Transverse colon (tissue), 4 donors: Measurements from ENCODE around the gene RNF187. TPM values are rescaled to one million over a fixed set of nuclear protein-coding genes. Genes with fewer than 3 reads are reported as not detected.

Source experiments
- DNase-seq: peaks from one replicate; pipeline ENCODE4 v3.0.0-alpha.2; 2019
- H3K27ac ChIP-seq, 4 donors: fragments of 200-600 bp; sonication (generic); 2 replicates each; pipeline ENCODE4 v1.5.1; 2016 to 2018; ENCODE audit warnings: inconsistent platforms in 4 of 4
- H3K27me3 ChIP-seq: fragments of 200-600 bp; sonication (generic); 2 replicates; pipeline ENCODE4 v1.5.1; 2017; ENCODE audit warnings: inconsistent platforms
- H3K36me3 ChIP-seq, 4 donors: fragments of 200-600 bp; sonication (generic); 2 replicates each; pipeline ENCODE4 v1.5.1; 2017 to 2019; ENCODE audit warnings: inconsistent platforms in 4 of 4
- H3K4me1 ChIP-seq, 4 donors: fragments of 200-600 bp; sonication (generic); 2 replicates each; pipeline ENCODE4 v1.5.1; 2017 to 2020; ENCODE audit warnings: inconsistent platforms in 4 of 4
- H3K4me3 ChIP-seq, 4 donors: fragments of 200-600 bp; sonication (generic); 1 replicate in 1 of 4; 2 replicates in 3 of 4; pipeline versions ENCODE4 v1.5.1 to v1.6.1; 2017 to 2019; ENCODE audit warnings: inconsistent platforms in 4 of 4
- H3K9me3 ChIP-seq, 2 donors: fragments of 200-600 bp; sonication (generic); 2 replicates each; pipeline ENCODE4 v1.5.1; 2017 to 2019; ENCODE audit warnings: inconsistent platforms in 2 of 2
- EP300 ChIP-seq: sonication (generic); formaldehyde crosslinking; IDR thresholded peaks from one replicate; pipeline ENCODE4 v1.6.1; 2017; ENCODE audit warnings: antibody characterized with exemption, low read depth
- POLR2A ChIP-seq: fragments of 450-650 bp; IDR thresholded peaks from one replicate; pipeline ENCODE4 v1.6.1; 2016; ENCODE audit warnings: antibody characterized with exemption, mild to moderate bottlenecking, moderate library complexity
- POLR2AphosphoS5 ChIP-seq, 3 donors: sonication (generic); formaldehyde crosslinking; IDR thresholded peaks; one replicate each; pipeline ENCODE4 v1.6.1; 2016; ENCODE audit warnings: antibody characterized with exemption in 3 of 3
- WGBS, 2 donors: methylation state at CpG; one replicate each; pipeline ENCODE4 v1.1.5; 2018; ENCODE audit warnings: low coverage in 1 of 2; 5-methylcytosine and 5-hydroxymethylcytosine counted together
- in situ Hi-C, 4 donors: fragments of 200-750 bp; cut with MboI; loops; one replicate each; pipeline versions ENCODE4 v1.15.0 to v1.15.1; 2017; ENCODE audit warnings: low sequenced_read_pairs in 3 of 4, low pct_ligation_motif_present in 1 of 4, low pct_unique_long_range_greater_than_20kb in 1 of 4
- intact Hi-C: fragments of 100-400 bp; cut with DNase I; formaldehyde crosslinking; loops from one replicate; pipeline ENCODE4 v1.15.1; 2023; ENCODE audit warnings: low total_unique reads
- total RNA-seq, 4 donors: library from RNA; depleted of rRNA; stranded (reverse); fragments of >200 nt; gene quantifications; one replicate each; pipeline ENCODE4 v1.1.0, GENCODE V29; 2016
- TF ChIP-seq, protein P1 (sequence below), 5 experiments: fragments of 200-600 bp in 3 of 5; fragments of 450-650 bp in 2 of 5; sonication (generic) in 3 of 5; IDR thresholded peaks; 1 replicate in 2 of 5; 2 replicates in 3 of 5; pipeline ENCODE4 v1.5.1; 2016 to 2017; ENCODE audit warnings: antibody characterized with exemption in 5 of 5, inconsistent platforms in 3 of 5, mild to moderate bottlenecking in 2 of 5, moderate library complexity in 1 of 5

RNF187 gene
- total RNA-seq, 4 donors from 2014 or later: 13.8 to 110 (median 27.1) TPM

DNA sequence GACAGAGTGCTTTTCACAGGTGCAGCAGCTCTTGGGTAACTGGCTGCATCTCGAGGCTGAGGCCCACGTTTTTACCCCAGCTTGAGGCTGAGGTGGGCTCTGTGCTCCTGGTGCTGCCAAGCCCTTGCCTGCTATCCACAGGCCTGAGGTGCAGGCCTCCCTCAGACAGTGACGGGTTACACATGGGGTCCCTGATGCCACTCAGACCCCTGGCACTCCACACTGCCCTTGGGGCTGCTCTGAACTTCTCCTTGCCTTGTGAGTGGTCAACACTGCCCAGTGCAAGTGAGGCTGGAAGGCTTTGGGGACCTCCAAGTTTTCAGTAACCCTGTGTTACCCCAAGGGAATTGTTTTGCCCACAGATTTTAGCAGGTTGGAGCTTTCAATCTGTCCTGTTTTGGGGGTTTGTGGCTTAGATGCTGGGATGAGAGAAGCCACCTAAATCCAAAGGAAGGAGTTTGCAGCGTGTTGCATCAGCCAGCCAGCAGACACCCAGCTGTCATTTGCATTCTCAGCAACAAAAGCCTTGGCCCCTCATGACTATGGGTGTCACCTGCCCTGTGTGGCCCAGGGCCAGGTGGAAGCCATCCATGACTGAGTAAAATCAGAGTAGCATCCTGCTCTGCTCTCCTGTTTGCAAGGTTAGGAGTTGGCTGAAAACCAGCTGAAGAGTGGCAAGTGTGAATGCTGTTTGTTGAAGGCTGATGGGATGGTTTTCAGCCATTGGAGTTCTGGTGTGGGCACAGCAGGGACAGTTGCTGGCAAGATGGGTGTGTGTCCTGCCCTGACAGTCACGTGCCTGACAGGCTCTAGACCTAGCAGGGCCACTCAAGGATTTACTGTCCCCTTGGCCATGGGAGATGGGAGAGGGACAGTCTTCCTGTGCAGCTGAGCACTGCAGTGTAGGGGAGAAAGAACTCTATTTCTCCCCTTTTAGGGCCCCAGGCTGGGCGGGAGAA is 3.2 kb downstream of the RNF187 start:
- WGBS, 2 donors: 91% methylated on average over 6 of the region's 6 CpGs; no CpG with 5 or more reads in 1 of the 2 donors
- Histone ChIP-seq H3K4me3 (no peak overlapping the region), H3K9me3 (no peaks in the 10 kb centered on the region), H3K4me1 (peaks cover 7 to 32% (median 19%) of the 10 kb centered on the region in 4 donors), H3K36me3 (peaks cover 0 to 27% (median 7%) of the 10 kb centered on the region in 4 donors), H3K27me3 (no peaks in the 10 kb centered on the region), H3K27ac (no peak overlapping the region)
- in situ Hi-C loops: no loop called here
- intact Hi-C loops: no loop called here
- DNase-seq: no peak
- TF ChIP-seq POLR2A (no peak), POLR2AphosphoS5 (IDR thresholded peaks at IDR 0.05) (no peak), EP300 (no peak)
- TF ChIP-seq, protein P1, sequence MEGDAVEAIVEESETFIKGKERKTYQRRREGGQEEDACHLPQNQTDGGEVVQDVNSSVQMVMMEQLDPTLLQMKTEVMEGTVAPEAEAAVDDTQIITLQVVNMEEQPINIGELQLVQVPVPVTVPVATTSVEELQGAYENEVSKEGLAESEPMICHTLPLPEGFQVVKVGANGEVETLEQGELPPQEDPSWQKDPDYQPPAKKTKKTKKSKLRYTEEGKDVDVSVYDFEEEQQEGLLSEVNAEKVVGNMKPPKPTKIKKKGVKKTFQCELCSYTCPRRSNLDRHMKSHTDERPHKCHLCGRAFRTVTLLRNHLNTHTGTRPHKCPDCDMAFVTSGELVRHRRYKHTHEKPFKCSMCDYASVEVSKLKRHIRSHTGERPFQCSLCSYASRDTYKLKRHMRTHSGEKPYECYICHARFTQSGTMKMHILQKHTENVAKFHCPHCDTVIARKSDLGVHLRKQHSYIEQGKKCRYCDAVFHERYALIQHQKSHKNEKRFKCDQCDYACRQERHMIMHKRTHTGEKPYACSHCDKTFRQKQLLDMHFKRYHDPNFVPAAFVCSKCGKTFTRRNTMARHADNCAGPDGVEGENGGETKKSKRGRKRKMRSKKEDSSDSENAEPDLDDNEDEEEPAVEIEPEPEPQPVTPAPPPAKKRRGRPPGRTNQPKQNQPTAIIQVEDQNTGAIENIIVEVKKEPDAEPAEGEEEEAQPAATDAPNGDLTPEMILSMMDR (IDR thresholded peaks at IDR 0.05): no peak

DNA sequence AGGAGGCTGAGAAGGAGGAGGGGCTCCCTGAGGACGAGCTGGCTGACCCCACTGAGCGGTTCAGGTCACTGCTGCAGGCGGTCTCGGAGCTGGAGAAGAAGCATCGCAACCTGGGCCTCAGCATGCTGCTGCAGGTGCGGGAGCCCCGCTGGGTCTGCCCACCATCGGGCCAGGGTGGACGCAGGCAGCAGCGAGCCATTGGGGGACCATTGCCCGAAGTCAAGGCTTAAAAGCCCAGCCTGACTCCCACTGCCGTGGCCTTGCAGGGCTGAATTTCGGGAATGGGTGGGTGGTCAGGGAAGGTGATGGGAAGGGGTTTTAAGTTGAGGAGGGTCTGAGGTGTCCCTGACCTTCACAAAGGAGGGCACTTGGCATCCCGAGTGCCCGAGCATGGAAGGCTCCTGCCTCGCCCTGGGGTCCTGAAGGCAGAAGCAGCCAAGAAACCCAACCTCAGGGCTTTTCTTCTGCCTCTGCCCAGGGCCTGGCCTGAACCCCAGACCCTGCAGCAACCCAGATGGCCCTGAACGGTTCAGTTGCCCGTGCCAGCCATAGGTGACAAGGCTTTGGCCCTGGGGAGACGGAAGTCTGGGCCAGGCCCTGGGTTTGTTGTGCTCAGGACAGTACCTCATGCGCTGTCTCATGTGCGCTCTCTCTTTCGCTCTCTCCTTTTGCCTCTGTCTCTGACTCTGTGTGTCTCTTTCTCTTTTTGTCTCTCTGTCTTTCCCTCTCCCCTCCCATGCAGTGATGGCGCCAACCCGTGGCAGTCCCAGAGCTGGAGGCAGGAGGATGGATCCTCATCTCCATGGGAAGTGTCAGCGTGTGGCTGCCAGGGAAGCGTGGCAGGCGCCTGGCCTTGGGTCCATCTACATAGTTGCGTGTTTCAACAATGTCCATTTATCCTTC is 6.2 kb downstream of the RNF187 start:
- no peak for DNase-seq

DNA sequence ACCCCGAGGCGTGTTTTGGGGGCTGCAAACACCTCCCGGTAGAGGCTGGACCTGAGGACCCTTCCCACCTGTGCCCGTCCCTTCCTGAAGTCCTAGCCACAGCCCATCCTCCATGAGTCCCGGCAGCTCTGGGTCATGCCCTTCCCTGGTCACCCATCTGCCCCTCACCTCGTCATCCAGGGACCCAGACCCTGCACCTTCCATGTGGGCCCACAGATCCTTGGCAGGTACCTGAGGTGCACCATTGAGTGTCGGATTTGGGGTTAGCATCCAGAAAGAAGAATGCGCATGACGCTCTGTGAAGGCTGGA is 6.8 kb downstream of the RNF187 start:
- Histone ChIP-seq H3K4me1 (peaks cover 0 to 10% (median 5%) of the 10 kb centered on the region in 4 donors), H3K36me3 (peaks cover 0 to 27% (median 7%) of the 10 kb centered on the region in 4 donors), H3K9me3 (no peaks in the 10 kb centered on the region), H3K4me3 (no peak overlapping the region), H3K27ac (no peak overlapping the region), H3K27me3 (no peaks in the 10 kb centered on the region)
- WGBS, 2 donors: 86% methylated on average over 9 of the region's 9 CpGs; no CpG with 5 or more reads in 1 of the 2 donors
- TF ChIP-seq POLR2AphosphoS5 (IDR thresholded peaks at IDR 0.05) (no peak), EP300 (no peak), POLR2A (no peak)
- TF ChIP-seq, protein P1 (IDR thresholded peaks at IDR 0.05): no peak
- no peak for DNase-seq
- in situ Hi-C loops (no loop called here), intact Hi-C loops (no loop called here)

More for the DNA sequence above, 6.2 kb downstream of the RNF187 start:
- intact Hi-C loops (no loop called here), in situ Hi-C loops (no loop called here)
- H3K27me3 ChIP-seq: no peaks in the 10 kb centered on the region
- TF ChIP-seq POLR2A (no peak), POLR2AphosphoS5 (IDR thresholded peaks at IDR 0.05) (no peak), EP300 (no peak)
- TF ChIP-seq, protein P1 (IDR thresholded peaks at IDR 0.05): no peak
- no peaks in the 10 kb centered on the region for H3K9me3 ChIP-seq
- no peak overlapping the region for H3K4me3 ChIP-seq
- H3K4me1 ChIP-seq: peaks cover 0 to 16% (median 11%) of the 10 kb centered on the region in 4 donors
- H3K27ac ChIP-seq: no peak overlapping the region
- H3K36me3 ChIP-seq: peaks cover 0 to 27% (median 7%) of the 10 kb centered on the region in 4 donors
- WGBS, 2 donors: 60 to 94% methylated on average over 1 to 28 of the region's 28 CpGs

DNA sequence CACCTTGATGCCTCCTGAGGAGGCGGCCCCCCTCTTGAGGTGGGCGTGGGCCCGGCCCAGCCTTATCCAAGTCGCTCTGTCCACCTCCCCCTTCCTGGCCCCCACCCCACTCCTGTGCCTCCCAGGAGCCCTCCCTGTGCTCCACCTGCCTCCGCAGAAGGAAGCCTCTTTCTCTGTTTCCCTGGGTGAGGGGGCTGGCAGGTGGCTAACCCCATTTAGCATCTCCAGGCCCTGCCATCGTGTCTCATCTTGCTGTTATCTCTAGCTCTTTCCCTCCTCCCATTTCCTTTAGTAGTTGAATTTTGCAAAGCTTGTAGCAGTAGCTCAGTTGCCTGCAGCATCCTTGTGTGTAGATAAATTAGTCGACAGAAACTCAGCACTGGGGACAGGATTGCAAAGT is 7.2 kb downstream of the RNF187 start:
- no peak for DNase-seq
- no peak overlapping the region for H3K27ac ChIP-seq
- intact Hi-C loops: no loop called here
- H3K4me1 ChIP-seq: peaks cover 0 to 6% (median 2%) of the 10 kb centered on the region in 4 donors
- no peaks in the 10 kb centered on the region for H3K9me3 ChIP-seq
- 75 to 100% methylated on average over 1 to 7 of the region's 7 CpGs for WGBS, 2 donors
- in situ Hi-C loops: no loop called here
- H3K27me3 ChIP-seq: no peaks in the 10 kb centered on the region
- no peak for TF ChIP-seq EP300
- TF ChIP-seq, protein P1 (IDR thresholded peaks at IDR 0.05): no peak
- no peak for TF ChIP-seq POLR2AphosphoS5 (IDR thresholded peaks at IDR 0.05)
- no peak for TF ChIP-seq POLR2A
- H3K36me3 ChIP-seq: peaks cover 0 to 27% (median 7%) of the 10 kb centered on the region in 4 donors
- H3K4me3 ChIP-seq: no peak overlapping the region
